ENCODE data around the gene GALNT15.

Gene GALNT15

DNA sequence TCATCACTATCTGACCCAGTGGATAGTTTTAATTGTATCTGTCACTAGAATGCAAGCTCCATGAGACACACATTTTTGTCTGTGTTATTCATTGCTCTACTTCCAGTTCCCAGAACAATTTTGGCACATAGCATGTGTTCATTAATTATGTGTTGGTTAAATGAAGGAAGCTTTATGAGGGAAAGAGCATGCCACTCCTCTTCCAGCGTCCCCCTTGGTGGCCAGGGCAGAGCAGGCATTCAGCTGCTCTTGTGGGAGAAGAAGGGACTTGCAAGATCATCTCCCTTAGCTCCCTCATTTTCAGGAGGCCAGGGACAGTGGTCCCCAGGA is 489 bp upstream of the GALNT15 start:
- peaks cover 28% of the 10 kb centered on the region for H3K27me3 ChIP-seq
- H3K9me3 ChIP-seq: no peaks in the 10 kb centered on the region
- TF ChIP-seq, protein P1, sequence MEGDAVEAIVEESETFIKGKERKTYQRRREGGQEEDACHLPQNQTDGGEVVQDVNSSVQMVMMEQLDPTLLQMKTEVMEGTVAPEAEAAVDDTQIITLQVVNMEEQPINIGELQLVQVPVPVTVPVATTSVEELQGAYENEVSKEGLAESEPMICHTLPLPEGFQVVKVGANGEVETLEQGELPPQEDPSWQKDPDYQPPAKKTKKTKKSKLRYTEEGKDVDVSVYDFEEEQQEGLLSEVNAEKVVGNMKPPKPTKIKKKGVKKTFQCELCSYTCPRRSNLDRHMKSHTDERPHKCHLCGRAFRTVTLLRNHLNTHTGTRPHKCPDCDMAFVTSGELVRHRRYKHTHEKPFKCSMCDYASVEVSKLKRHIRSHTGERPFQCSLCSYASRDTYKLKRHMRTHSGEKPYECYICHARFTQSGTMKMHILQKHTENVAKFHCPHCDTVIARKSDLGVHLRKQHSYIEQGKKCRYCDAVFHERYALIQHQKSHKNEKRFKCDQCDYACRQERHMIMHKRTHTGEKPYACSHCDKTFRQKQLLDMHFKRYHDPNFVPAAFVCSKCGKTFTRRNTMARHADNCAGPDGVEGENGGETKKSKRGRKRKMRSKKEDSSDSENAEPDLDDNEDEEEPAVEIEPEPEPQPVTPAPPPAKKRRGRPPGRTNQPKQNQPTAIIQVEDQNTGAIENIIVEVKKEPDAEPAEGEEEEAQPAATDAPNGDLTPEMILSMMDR (IDR thresholded peaks at IDR 0.05): no peak
- H3K4me3 ChIP-seq (ENCODE audit: low read depth in 1 of 2, low read length in 1 of 2): no peak overlapping the region
- no peaks in the 10 kb centered on the region for H3K4me1 ChIP-seq (ENCODE audit: control insufficient read depth in 1 of 2, insufficient read depth in 1 of 2, low read depth in 1 of 2, low read length in 1 of 2)
- no peaks in the 10 kb centered on the region for H3K36me3 ChIP-seq
- no peak overlapping the region for H3K27ac ChIP-seq

DNA sequence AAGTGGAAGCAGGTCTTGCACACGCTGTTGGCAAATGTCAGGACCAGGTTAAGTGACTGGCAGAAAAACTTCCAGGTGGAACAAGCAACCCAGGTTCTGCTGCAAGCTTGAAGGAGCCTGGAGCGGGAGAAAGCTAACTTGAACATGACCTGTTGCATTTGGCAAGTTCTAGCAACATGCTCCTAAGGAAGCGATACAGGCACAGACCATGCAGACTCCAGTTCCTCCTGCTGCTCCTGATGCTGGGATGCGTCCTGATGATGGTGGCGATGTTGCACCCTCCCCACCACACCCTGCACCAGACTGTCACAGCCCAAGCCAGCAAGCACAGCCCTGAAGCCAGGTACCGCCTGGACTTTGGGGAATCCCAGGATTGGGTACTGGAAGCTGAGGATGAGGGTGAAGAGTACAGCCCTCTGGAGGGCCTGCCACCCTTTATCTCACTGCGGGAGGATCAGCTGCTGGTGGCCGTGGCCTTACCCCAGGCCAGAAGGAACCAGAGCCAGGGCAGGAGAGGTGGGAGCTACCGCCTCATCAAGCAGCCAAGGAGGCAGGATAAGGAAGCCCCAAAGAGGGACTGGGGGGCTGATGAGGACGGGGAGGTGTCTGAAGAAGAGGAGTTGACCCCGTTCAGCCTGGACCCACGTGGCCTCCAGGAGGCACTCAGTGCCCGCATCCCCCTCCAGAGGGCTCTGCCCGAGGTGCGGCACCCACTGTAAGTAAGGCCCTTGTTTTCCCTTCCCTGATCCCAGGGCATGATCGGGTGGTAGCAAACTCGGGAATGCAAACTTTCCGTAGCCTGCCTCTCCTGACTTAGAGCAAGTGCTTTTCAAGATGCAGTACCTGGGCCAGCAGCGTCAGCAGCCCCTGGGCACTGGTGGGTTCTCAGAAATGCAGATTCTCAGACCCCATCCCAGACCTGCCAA is 759 bp downstream of the GALNT15 start:
- H3K27ac ChIP-seq: no peak overlapping the region
- no peaks in the 10 kb centered on the region for H3K36me3 ChIP-seq
- H3K27me3 ChIP-seq: peaks cover 28% of the 10 kb centered on the region
- TF ChIP-seq, protein P1 (IDR thresholded peaks at IDR 0.05): no peak
- H3K4me1 ChIP-seq (ENCODE audit: control insufficient read depth in 1 of 2, insufficient read depth in 1 of 2, low read depth in 1 of 2, low read length in 1 of 2): no peaks in the 10 kb centered on the region
- no peak overlapping the region for H3K4me3 ChIP-seq (ENCODE audit: low read depth in 1 of 2, low read length in 1 of 2)
- H3K9me3 ChIP-seq: no peaks in the 10 kb centered on the region

DNA sequence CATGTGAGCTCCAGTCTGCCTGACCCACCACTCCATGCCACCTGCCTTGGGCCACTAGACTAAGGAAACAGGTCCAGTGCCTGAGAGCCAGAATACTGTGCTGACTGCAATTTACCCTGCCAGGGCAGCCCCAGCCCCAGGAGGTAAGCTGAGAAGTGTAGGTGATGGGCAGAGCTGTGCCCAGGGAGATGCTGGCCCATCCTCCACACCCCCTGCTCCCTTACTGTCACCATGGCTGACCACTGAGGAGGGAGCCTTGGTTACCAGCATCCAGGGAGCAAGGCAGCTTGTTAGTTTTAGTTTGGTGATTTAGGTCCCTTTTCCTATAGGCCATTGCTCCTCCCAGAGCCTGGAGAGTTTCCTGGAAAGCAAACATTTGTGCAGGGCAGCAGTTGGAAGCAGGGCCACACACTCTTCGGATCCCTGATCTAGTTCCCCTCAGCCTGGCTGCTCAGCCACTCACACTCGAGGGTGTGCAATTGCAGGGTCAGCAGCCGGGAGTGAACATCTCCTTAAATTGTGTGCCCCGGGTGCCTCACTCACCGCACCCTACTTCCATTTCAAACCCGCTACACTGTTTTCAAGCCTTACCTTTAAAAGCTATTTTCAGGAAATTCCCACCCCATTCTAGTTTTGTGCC is 2.0 kb downstream of the GALNT15 start:
- Histone ChIP-seq H3K4me3 (ENCODE audit: low read depth in 1 of 2, low read length in 1 of 2) (no peak overlapping the region), H3K36me3 (no peaks in the 10 kb centered on the region), H3K27ac (no peak overlapping the region), H3K27me3 (peaks cover 28% of the 10 kb centered on the region), H3K4me1 (ENCODE audit: control insufficient read depth in 1 of 2, insufficient read depth in 1 of 2, low read depth in 1 of 2, low read length in 1 of 2) (no peaks in the 10 kb centered on the region), H3K9me3 (no peaks in the 10 kb centered on the region)
- TF ChIP-seq, protein P1 (IDR thresholded peaks at IDR 0.05): no peak

DNA sequence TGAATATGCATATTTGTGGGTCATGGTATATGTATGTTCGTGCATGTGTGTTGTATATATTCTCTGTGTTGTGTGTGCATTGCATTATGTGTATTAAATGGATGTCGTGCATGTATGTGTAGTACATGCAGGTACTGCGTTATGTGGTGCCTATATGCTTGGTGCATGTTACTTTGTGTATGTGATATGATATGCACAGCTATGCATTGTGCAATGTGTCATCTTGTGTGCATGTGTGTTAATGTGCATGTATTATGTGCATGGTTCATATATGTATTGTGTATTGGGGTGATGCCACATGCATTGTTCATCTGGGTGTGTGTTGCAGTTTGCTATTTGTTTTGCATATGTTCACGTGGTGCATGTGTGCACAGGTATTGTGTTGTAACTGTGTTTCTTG is 2.9 kb downstream of the GALNT15 start:
- H3K27ac ChIP-seq: no peak overlapping the region
- H3K9me3 ChIP-seq: no peaks in the 10 kb centered on the region
- H3K4me3 ChIP-seq (ENCODE audit: low read depth in 1 of 2, low read length in 1 of 2): no peak overlapping the region
- TF ChIP-seq, protein P1 (IDR thresholded peaks at IDR 0.05): no peak
- H3K4me1 ChIP-seq (ENCODE audit: control insufficient read depth in 1 of 2, insufficient read depth in 1 of 2, low read depth in 1 of 2, low read length in 1 of 2): no peaks in the 10 kb centered on the region
- H3K27me3 ChIP-seq: peaks cover 28% of the 10 kb centered on the region
- no peaks in the 10 kb centered on the region for H3K36me3 ChIP-seq

DNA sequence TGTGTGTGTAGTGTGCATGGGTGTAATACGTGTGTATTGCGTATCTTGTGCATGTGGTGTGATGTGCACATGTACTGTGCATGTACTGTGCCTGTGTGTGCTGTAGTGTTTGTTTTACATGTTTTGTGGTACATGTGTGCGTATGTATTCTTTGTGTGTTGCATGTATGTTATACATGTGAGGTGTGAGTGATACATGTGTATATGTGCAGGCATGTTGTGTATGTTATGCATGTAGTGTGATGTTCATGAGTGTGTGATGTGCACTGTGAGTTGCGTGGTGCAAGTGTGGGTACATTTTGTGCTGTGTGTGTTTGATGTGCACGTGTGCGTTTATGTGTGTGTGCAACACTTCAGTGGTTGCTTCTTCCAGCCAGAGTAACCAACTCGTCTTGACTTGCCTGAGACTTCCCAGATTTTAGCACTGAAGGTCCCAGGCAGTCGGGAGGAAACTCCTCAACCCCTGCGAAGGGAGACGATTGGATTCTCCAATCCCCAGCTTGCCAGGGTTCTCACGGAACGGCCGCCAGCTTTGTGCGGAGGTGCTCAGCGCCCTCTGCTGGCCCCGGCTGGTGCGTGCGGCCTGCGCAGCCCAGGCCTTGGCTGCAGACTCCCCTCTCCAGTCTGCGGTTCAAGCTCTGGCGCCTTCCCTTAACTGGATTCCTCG is 3.6 kb downstream of the GALNT15 start:
- H3K4me1 ChIP-seq (ENCODE audit: control insufficient read depth in 1 of 2, insufficient read depth in 1 of 2, low read depth in 1 of 2, low read length in 1 of 2): no peaks in the 10 kb centered on the region

More for the DNA sequence above, 3.6 kb downstream of the GALNT15 start:
- no peak overlapping the region for H3K4me3 ChIP-seq (ENCODE audit: low read depth in 1 of 2, low read length in 1 of 2)
- TF ChIP-seq, protein P1 (IDR thresholded peaks at IDR 0.05): no peak
- peaks cover 28% of the 10 kb centered on the region for H3K27me3 ChIP-seq
- no peaks in the 10 kb centered on the region for H3K9me3 ChIP-seq
- no peak overlapping the region for H3K27ac ChIP-seq
- no peaks in the 10 kb centered on the region for H3K36me3 ChIP-seq
